ENCODE results near the gene RASGRF2.

The RASGRF2 gene

DNA sequence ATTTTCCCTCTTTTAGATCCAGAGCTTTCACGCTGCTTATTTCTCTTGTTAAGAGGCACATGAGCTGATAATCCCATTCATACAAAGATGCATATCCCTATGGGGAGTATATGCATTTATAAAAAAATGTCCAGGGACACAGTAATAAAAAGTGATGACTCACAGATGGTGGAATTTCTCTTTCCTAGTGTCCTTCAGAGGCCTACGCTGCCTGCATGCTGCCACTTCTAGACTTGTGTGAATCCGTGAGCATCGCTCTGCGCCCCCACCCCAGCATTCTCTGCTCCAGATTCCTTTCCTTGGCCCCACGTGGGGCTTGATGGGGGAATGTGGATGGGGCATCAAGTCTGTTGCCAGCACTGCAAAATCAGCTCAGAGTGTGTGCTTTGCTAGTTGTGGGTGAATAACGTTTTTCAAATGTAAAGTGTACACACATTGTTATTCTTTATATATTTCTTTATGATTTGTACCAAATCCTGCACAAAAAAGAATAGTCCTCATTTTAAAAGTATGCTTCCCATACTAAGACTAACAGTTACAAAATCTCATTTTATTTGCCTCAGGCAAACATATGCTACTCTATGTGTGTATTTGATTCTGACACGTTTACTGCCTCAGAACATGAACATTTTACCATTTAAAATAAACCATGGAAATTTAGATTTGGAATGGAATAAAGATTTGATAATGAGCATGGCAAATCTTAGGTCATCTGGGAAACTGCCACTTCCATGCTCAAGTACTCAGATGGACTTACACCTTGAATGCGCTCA, 22.4 kb upstream of the RASGRF2 start:
- peaks cover 10% of the 10 kb centered on the region for H3K27me3 Mint-ChIP-seq (ENCODE audit: low read depth, poor library complexity)
- no peaks in the 10 kb centered on the region for H3K36me3 Mint-ChIP-seq (ENCODE audit: low read depth)
- DNase-seq: no peak
- H3K4me1 Mint-ChIP-seq: no peaks in the 10 kb centered on the region
- TF ChIP-seq CTCF (IDR thresholded peaks at IDR 0.05): no peak
- H3K4me3 Mint-ChIP-seq: no peak overlapping the region
- no peak overlapping the region for H3K27ac Mint-ChIP-seq
- no peaks in the 10 kb centered on the region for H3K9me3 Mint-ChIP-seq

- no peak overlapping the region for H3K4me3 Mint-ChIP-seq
These were observed 18.7 kb upstream of the RASGRF2 start for GRCh38 chr5:80941496-80941895.

DNA sequence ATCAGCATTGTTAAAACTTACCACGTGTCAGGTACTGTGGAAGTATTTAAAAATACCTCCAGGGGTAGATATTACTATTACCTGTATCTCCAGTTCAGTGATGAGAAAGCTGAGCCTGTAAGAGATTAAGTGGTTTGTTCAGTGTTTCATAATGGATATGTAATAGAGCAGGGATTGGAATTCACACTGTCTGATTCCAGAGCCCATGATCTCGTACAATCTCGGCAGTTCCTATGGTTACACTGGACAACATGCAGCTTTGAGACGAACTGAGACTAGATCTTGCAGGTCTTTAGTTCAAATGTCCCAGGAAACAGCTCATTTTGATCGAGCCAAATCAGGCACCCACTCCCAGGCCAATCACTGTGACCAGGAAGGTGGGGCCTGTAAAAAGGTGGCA, 8.8 kb upstream of the RASGRF2 start:
- Mint-ChIP-seq H3K9me3 (peaks cover 11% of the 10 kb centered on the region), H3K4me3 (no peak overlapping the region), H3K36me3 (ENCODE audit: low read depth) (no peaks in the 10 kb centered on the region), H3K4me1 (no peaks in the 10 kb centered on the region), H3K27ac (no peak overlapping the region), H3K27me3 (ENCODE audit: low read depth, poor library complexity) (peaks cover 7% of the 10 kb centered on the region)
- no peak for TF ChIP-seq CTCF (IDR thresholded peaks at IDR 0.05)
- no peak for DNase-seq

More at GRCh38 chr5:80941496-80941895, 18.7 kb upstream of the RASGRF2 start:
- no peak overlapping the region for H3K27ac Mint-ChIP-seq
- H3K27me3 Mint-ChIP-seq (ENCODE audit: low read depth, poor library complexity): peaks cover 7% of the 10 kb centered on the region
- no peaks in the 10 kb centered on the region for H3K4me1 Mint-ChIP-seq
- no peak for DNase-seq
- peaks cover 5% of the 10 kb centered on the region for H3K9me3 Mint-ChIP-seq
- no peak for TF ChIP-seq CTCF (IDR thresholded peaks at IDR 0.05)
- no peaks in the 10 kb centered on the region for H3K36me3 Mint-ChIP-seq (ENCODE audit: low read depth)

DNA sequence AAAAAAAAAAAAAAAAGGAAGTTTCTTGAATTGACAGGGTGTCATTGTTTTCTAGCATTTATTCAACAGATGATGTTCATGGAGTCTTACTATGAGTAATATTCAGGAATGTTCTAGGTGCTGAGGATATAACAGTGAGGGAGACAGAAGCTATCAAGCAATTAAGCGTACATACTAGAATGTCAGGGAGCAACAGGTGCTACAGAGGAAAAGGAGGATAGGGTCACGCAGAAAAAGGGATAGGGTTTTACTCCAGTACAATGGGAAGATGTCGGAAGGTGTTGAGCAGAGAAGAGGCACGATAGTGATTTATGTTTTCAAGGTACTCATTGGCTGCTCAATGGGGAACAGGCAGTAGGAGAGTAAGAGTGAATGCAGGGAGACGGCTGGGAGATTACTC, 6.6 kb upstream of the RASGRF2 start:
- H3K4me3 Mint-ChIP-seq: no peak overlapping the region
- H3K4me1 Mint-ChIP-seq: no peaks in the 10 kb centered on the region
- no peak overlapping the region for H3K27ac Mint-ChIP-seq
- peaks cover 29% of the 10 kb centered on the region for H3K27me3 Mint-ChIP-seq (ENCODE audit: low read depth, poor library complexity)
- H3K9me3 Mint-ChIP-seq: no peaks in the 10 kb centered on the region
- no peaks in the 10 kb centered on the region for H3K36me3 Mint-ChIP-seq (ENCODE audit: low read depth)
- no peak for TF ChIP-seq CTCF (IDR thresholded peaks at IDR 0.05)
- DNase-seq: no peak

DNA sequence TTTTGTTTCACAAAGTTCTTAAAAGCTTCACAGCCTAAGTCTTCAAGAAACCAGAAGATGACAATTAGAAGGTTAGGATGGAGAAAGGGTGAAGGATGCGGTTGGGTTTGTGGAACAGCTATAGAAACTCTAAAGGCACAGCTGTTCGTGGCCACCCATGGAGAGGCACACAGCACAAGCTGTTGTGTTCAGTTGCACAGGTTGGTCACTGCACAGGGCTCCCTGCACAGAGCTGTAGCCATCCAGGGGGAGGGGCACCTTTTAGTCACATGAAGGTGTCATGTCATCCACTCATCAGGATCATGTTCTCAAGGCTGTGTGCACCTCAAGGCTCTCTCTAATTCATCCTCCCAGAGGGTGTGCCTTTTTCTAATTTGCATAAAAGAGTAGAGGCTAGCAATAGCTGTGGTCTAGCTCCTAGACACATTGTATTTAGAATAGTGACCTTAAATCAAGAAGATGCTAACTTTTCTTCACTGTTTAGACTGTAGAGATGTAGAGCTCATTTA, 5.0 kb upstream of the RASGRF2 start:
- DNase-seq: no peak
- H3K27me3 Mint-ChIP-seq (ENCODE audit: low read depth, poor library complexity): peaks cover 44% of the 10 kb centered on the region
- peaks cover 8% of the 10 kb centered on the region for H3K4me1 Mint-ChIP-seq
- no peak overlapping the region for H3K4me3 Mint-ChIP-seq
- H3K9me3 Mint-ChIP-seq: no peaks in the 10 kb centered on the region
- no peaks in the 10 kb centered on the region for H3K36me3 Mint-ChIP-seq (ENCODE audit: low read depth)
- no peak for TF ChIP-seq CTCF (IDR thresholded peaks at IDR 0.05)
- H3K27ac Mint-ChIP-seq: no peak overlapping the region

DNA sequence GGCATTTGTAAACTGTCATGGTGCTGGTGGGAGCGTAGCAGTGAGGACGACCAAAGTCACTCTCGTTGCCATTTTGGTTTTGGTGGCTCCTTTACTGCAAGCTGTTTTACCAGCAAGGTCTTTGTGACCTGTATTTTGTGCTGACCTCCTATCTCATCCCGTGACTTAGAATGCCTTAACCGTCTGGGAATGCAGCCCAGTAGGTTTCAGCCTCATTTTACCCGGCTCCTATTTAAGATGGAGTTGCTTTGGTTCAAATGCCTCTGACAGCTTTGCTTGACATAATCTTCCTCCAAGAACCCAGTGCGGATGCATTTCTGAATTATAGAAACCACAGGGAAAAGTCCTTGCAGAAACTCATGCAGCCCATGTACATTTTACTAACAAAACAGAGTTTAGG, 3.9 kb upstream of the RASGRF2 start:
- TF ChIP-seq CTCF (IDR thresholded peaks at IDR 0.05): no peak
- H3K36me3 Mint-ChIP-seq (ENCODE audit: low read depth): no peaks in the 10 kb centered on the region
- no peaks in the 10 kb centered on the region for H3K9me3 Mint-ChIP-seq
- H3K4me3 Mint-ChIP-seq: no peak overlapping the region
- H3K4me1 Mint-ChIP-seq: peaks cover 13% of the 10 kb centered on the region
- no peak for DNase-seq
- no peak overlapping the region for H3K27ac Mint-ChIP-seq
- peaks cover 52% of the 10 kb centered on the region for H3K27me3 Mint-ChIP-seq (ENCODE audit: low read depth, poor library complexity)

Data from nephron progenitor cell (in vitro differentiated cells).